HEK293 (cell line): Measurements from ENCODE around the gene AHSA1.

ENCODE experiments used
- AEBP2 ChIP-seq: fragments of 450-650 bp; formaldehyde crosslinking; IDR thresholded peaks from 2 replicates; pipeline ENCODE4 v1.5.1; 2016; ENCODE audit warnings: missing biosample characterization, missing genetic modification characterization, borderline replicate concordance
- BCL6B ChIP-seq: fragments of 450-650 bp; formaldehyde crosslinking; IDR thresholded peaks from 2 replicates; pipeline ENCODE4 v1.5.1; 2017; ENCODE audit warnings: missing biosample characterization, missing genetic modification characterization
- GFI1B ChIP-seq: fragments of 450-650 bp; formaldehyde crosslinking; IDR thresholded peaks from 2 replicates; pipeline ENCODE4 v1.5.1; 2016; ENCODE audit warnings: missing biosample characterization, missing genetic modification characterization
- HIC1 ChIP-seq: fragments of 450-650 bp; formaldehyde crosslinking; IDR thresholded peaks from 2 replicates; pipeline ENCODE4 v1.5.1; 2016; ENCODE audit warnings: missing biosample characterization, missing genetic modification characterization
- KLF1 ChIP-seq: fragments of 450-650 bp; formaldehyde crosslinking; IDR thresholded peaks from 2 replicates; pipeline ENCODE4 v1.5.1; 2016; ENCODE audit warnings: missing biosample characterization, missing genetic modification characterization
- MZF1 ChIP-seq: fragments of 450-650 bp; formaldehyde crosslinking; IDR thresholded peaks from 2 replicates; pipeline ENCODE4 v1.5.1; 2017; ENCODE audit warnings: missing biosample characterization, missing genetic modification characterization, borderline replicate concordance
- PRDM4 ChIP-seq: fragments of 450-650 bp; formaldehyde crosslinking; IDR thresholded peaks from 2 replicates; pipeline ENCODE4 v1.5.1; 2017; ENCODE audit warnings: missing biosample characterization, missing genetic modification characterization
- REST ChIP-seq: fragments of 450-650 bp; formaldehyde crosslinking; IDR thresholded peaks from 2 replicates; pipeline ENCODE4 v1.5.1; 2016; ENCODE audit warnings: missing biosample characterization, missing genetic modification characterization
- SP3 ChIP-seq: fragments of 450-650 bp; formaldehyde crosslinking; IDR thresholded peaks from 2 replicates; pipeline ENCODE4 v1.5.1; 2016; ENCODE audit warnings: missing biosample characterization, missing genetic modification characterization
- ZBTB20 ChIP-seq: fragments of 450-650 bp; formaldehyde crosslinking; IDR thresholded peaks from 2 replicates; pipeline ENCODE4 v1.5.1; 2016; ENCODE audit warnings: missing biosample characterization, missing genetic modification characterization
- ZBTB7A ChIP-seq: fragments of 450-650 bp; formaldehyde crosslinking; IDR thresholded peaks from 2 replicates; pipeline ENCODE4 v1.5.1; 2016; ENCODE audit warnings: low read depth, missing biosample characterization, missing genetic modification characterization
- ZEB2 ChIP-seq: fragments of 450-650 bp; formaldehyde crosslinking; IDR thresholded peaks from 2 replicates; pipeline ENCODE4 v1.5.1; 2016; ENCODE audit warnings: missing biosample characterization, missing genetic modification characterization
- ZNF16 ChIP-seq: fragments of 450-650 bp; formaldehyde crosslinking; IDR thresholded peaks from 2 replicates; pipeline ENCODE4 v1.5.1; 2016; ENCODE audit warnings: low read depth, missing biosample characterization, missing genetic modification characterization
- ZNF19 ChIP-seq: fragments of 450-650 bp; formaldehyde crosslinking; IDR thresholded peaks from 2 replicates; pipeline ENCODE4; 2016; ENCODE audit warnings: missing biosample characterization, missing genetic modification characterization, low read depth
- ZNF2 ChIP-seq: fragments of 450-650 bp; formaldehyde crosslinking; IDR thresholded peaks from 2 replicates; pipeline ENCODE4 v1.5.1; 2016; ENCODE audit warnings: missing biosample characterization, missing genetic modification characterization
- ZNF366 ChIP-seq: fragments of 450-650 bp; formaldehyde crosslinking; conservative IDR thresholded peaks from 2 replicates; pipeline ENCODE4 v1.5.1; 2016; ENCODE audit warnings: missing biosample characterization, missing genetic modification characterization
- ZNF391 ChIP-seq: fragments of 450-650 bp; formaldehyde crosslinking; IDR thresholded peaks from 2 replicates; pipeline ENCODE4 v1.5.1; 2016; ENCODE audit warnings: low read depth, missing biosample characterization, missing genetic modification characterization, borderline replicate concordance
- ZNF433 ChIP-seq: fragments of 450-650 bp; formaldehyde crosslinking; IDR thresholded peaks from 2 replicates; pipeline ENCODE4 v1.5.1; 2016; ENCODE audit warnings: missing biosample characterization, missing genetic modification characterization, low read depth
- ZNF48 ChIP-seq: fragments of 450-650 bp; formaldehyde crosslinking; IDR thresholded peaks from 2 replicates; pipeline ENCODE4 v1.5.1; 2016; ENCODE audit warnings: missing biosample characterization, missing genetic modification characterization
- ZNF549 ChIP-seq: fragments of 450-650 bp; IDR thresholded peaks from 2 replicates; pipeline ENCODE4 v1.5.1; 2018; ENCODE audit warnings: missing biosample characterization, missing genetic modification characterization, mild to moderate bottlenecking, inconsistent platforms, moderate library complexity
- ZNF654 ChIP-seq: fragments of 450-650 bp; formaldehyde crosslinking; IDR thresholded peaks from 2 replicates; pipeline ENCODE4 v1.5.1; 2016; ENCODE audit warnings: low read depth, missing biosample characterization, missing genetic modification characterization
- ZNF677 ChIP-seq: fragments of 450-650 bp; IDR thresholded peaks from 2 replicates; pipeline ENCODE4 v1.5.0; 2018; ENCODE audit warnings: missing biosample characterization, mild to moderate bottlenecking, missing genetic modification characterization, moderate library complexity
- ZNF704 ChIP-seq: fragments of 450-650 bp; formaldehyde crosslinking; IDR thresholded peaks from 2 replicates; pipeline ENCODE4 v1.5.1; 2016; ENCODE audit warnings: missing biosample characterization, missing genetic modification characterization
- ZNF76 ChIP-seq: fragments of 450-650 bp; formaldehyde crosslinking; IDR thresholded peaks from 2 replicates; pipeline ENCODE4; 2016; ENCODE audit warnings: low read depth, missing biosample characterization, missing genetic modification characterization, borderline replicate concordance
- ZNF843 ChIP-seq: fragments of 450-650 bp; formaldehyde crosslinking; IDR thresholded peaks from 2 replicates; pipeline ENCODE4 v1.5.1; 2016; ENCODE audit warnings: missing biosample characterization, missing genetic modification characterization
- ZSCAN5A ChIP-seq: fragments of 450-650 bp; formaldehyde crosslinking; IDR thresholded peaks from 2 replicates; pipeline ENCODE4 v1.5.1; 2016; ENCODE audit warnings: missing biosample characterization, missing genetic modification characterization

The AHSA1 gene

GRCh38 chr14:77470224-77470870 lies 12.5 kb downstream of the AHSA1 start (continued):
- TF ChIP-seq BCL6B (no peak), ZNF2 (peak; percentile 54; the same call in 1 of the 2 replicates), ZNF16 (tag by site-specific recombination) (no peak), AEBP2 (tag by site-specific recombination) (no peak), ZNF677 (tag by site-specific recombination) (no peak), ZSCAN5A (tag by site-specific recombination) (no peak), HIC1 (tag by site-specific recombination) (no peak), ZNF366 (no peak), ZNF76 (tag by site-specific recombination) (no peak), ZNF19 (tag by site-specific recombination) (no peak), ZNF654 (tag by site-specific recombination) (no peak), ZNF843 (tag by site-specific recombination) (peak; percentile 75), REST (no peak), GFI1B (no peak), ZNF391 (tag by site-specific recombination) (no peak), ZNF48 (no peak), ZBTB20 (tag by site-specific recombination) (no peak), SP3 (tag by site-specific recombination) (no peak), PRDM4 (peak; percentile 65; the same call in 1 of the 2 replicates), MZF1 (tag by site-specific recombination) (no peak), ZNF704 (tag by site-specific recombination) (no peak), KLF1 (tag by site-specific recombination) (no peak), ZBTB7A (tag by site-specific recombination) (no peak), ZNF433 (tag by site-specific recombination) (no peak), ZEB2 (no peak; the same call in 1 of the 2 replicates), ZNF549 (no peak)
